Measurements from ENCODE around the gene TUBA4B. TPM values are rescaled to one million over a fixed set of nuclear protein-coding genes. Genes with fewer than 3 reads are reported as not detected.

The TUBA4B gene
- total RNA-seq, 1 experiment from 2014 or later = not detected

DNA sequence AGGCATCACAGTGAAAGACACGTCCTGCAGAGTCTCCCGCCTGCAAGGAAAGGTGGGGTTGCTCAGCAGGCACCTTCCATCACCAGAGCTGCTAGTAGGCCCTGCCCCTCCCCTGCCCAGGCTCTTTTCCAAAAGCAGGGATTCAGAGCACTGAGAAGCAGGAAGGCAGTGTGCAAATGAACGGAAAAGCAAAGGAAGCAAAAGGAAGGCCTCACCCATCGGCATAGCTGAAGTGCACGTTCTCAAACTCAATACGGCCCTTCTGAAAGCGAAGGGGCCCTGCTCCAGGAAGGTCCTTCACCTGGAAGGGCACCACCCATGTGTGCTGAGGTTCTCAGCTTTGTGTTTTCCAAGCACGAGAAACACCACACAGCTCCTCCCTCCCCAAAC lies 40.0 kb upstream of the TUBA4B start:
- Mint-ChIP-seq H3K4me3 (ENCODE audit: unreplicated experiment) (no peak overlapping the region), H3K4me1 (ENCODE audit: low read depth, unreplicated experiment) (peaks cover 5% of the 10 kb centered on the region), H3K27ac (ENCODE audit: unreplicated experiment) (no peak overlapping the region), H3K9me3 (ENCODE audit: unreplicated experiment) (no peaks in the 10 kb centered on the region), H3K36me3 (ENCODE audit: insufficient read depth, unreplicated experiment) (peaks cover 65% of the 10 kb centered on the region), H3K27me3 (ENCODE audit: insufficient read depth, unreplicated experiment) (no peaks in the 10 kb centered on the region)
- intact Hi-C loops (cut with micrococcal nuclease; ENCODE audit: unreplicated experiment) = no loop called here
- no TSS peak for BruUV-seq (replicated peaks)
- TF ChIP-seq, protein P1, sequence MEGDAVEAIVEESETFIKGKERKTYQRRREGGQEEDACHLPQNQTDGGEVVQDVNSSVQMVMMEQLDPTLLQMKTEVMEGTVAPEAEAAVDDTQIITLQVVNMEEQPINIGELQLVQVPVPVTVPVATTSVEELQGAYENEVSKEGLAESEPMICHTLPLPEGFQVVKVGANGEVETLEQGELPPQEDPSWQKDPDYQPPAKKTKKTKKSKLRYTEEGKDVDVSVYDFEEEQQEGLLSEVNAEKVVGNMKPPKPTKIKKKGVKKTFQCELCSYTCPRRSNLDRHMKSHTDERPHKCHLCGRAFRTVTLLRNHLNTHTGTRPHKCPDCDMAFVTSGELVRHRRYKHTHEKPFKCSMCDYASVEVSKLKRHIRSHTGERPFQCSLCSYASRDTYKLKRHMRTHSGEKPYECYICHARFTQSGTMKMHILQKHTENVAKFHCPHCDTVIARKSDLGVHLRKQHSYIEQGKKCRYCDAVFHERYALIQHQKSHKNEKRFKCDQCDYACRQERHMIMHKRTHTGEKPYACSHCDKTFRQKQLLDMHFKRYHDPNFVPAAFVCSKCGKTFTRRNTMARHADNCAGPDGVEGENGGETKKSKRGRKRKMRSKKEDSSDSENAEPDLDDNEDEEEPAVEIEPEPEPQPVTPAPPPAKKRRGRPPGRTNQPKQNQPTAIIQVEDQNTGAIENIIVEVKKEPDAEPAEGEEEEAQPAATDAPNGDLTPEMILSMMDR (IDR thresholded peaks at IDR 0.05; ENCODE audit: insufficient read depth in 1 of 2, low read depth in 1 of 2, low read length in 1 of 2, severe bottlenecking in 1 of 2, unreplicated experiment in 1 of 2) = no peak
- Histone ChIP-seq H3K27me3 (replicated peaks; ENCODE audit: control insufficient read depth, insufficient read depth, low read length) (no peaks in the 10 kb centered on the region), H3K36me3 (ENCODE audit: control insufficient read depth, insufficient read depth, low read length) (peaks cover 21% of the 10 kb centered on the region), H3K4me3 (ENCODE audit: low read depth, low read length) (no peak overlapping the region), H3K9me3 (no peaks in the 10 kb centered on the region), H3K4me1 (peaks cover 14% of the 10 kb centered on the region)
- POLR2A ChIA-PET = no interaction called here
- peak in 1 of 2 experiments; percentile 31 for DNase-seq
- CTCF ChIA-PET = no interaction called here

DNA sequence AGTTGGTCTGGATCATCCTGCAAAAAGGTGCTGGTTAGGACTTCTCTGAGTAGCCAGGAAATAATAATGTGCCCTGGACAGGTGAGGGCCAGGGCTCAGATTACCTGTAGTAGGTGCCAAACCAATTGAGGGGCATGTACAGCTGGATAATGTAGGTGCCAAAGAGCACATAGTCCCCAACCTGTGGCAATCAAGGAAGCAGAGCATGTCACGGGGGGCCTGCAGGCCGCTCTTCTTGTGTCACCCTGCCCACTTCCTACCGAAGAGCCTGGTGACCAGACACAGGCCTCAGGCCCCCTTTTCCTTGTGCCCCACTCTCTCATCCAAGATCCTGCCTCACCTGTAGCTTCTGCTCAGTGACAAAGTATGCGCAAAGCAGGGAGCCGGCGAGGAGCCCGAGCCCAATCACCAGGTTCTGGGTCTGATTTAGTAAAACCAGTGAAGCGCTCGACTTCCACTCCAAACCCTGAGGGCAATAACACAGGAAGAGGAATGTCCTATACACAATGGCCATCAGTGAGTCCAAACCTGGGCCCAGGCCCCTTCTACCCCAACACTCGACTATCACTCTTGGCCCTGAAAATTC lies 39.5 kb upstream of the TUBA4B start:
- Histone ChIP-seq H3K9me3 (no peaks in the 10 kb centered on the region), H3K27me3 (replicated peaks; ENCODE audit: control insufficient read depth, insufficient read depth, low read length) (no peaks in the 10 kb centered on the region), H3K4me3 (ENCODE audit: low read depth, low read length) (no peak overlapping the region), H3K36me3 (ENCODE audit: control insufficient read depth, insufficient read depth, low read length) (peaks cover 18% of the 10 kb centered on the region), H3K4me1 (peaks cover 14% of the 10 kb centered on the region)
- peak in 1 of 2 experiments; percentile 24 for DNase-seq
- TF ChIP-seq, protein P1 (IDR thresholded peaks at IDR 0.05; ENCODE audit: insufficient read depth in 1 of 2, low read depth in 1 of 2, low read length in 1 of 2, severe bottlenecking in 1 of 2, unreplicated experiment in 1 of 2) = no peak
- Mint-ChIP-seq H3K4me3 (ENCODE audit: unreplicated experiment) (no peak overlapping the region), H3K27me3 (ENCODE audit: insufficient read depth, unreplicated experiment) (no peaks in the 10 kb centered on the region), H3K9me3 (ENCODE audit: unreplicated experiment) (no peaks in the 10 kb centered on the region), H3K27ac (ENCODE audit: unreplicated experiment) (no peak overlapping the region), H3K4me1 (ENCODE audit: low read depth, unreplicated experiment) (no peaks in the 10 kb centered on the region), H3K36me3 (ENCODE audit: insufficient read depth, unreplicated experiment) (peaks cover 65% of the 10 kb centered on the region)
- ChIA-PET CTCF (no interaction called here), POLR2A (no interaction called here)
- intact Hi-C loops (cut with micrococcal nuclease; ENCODE audit: unreplicated experiment) = no loop called here
- BruUV-seq (replicated peaks) = no TSS peak

DNA sequence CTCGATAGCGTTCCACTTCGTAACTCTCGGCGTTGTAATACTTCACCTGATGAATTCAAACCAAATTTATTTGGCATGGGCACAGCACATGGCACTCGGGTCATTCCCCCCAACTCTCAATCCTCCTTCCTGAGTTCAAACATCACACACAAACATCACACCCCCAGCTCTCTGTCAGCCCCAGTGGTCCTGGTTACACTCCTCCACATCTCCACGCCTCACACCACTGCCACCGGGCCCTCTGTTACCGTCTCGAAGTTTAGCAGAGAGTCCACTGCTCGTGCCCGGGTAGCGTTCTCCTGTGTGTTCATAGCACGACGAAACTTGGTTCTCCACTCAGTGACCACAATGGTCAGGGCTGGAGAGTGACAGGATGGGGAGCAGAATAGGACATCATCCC lies 38.9 kb upstream of the TUBA4B start:
- no peaks in the 10 kb centered on the region for H3K4me1 Mint-ChIP-seq (ENCODE audit: low read depth, unreplicated experiment)
- TF ChIP-seq, protein P1 (IDR thresholded peaks at IDR 0.05; ENCODE audit: insufficient read depth in 1 of 2, low read depth in 1 of 2, low read length in 1 of 2, severe bottlenecking in 1 of 2, unreplicated experiment in 1 of 2) = no peak
- H3K9me3 Mint-ChIP-seq (ENCODE audit: unreplicated experiment) = no peaks in the 10 kb centered on the region
- Histone ChIP-seq H3K4me1 (peaks cover 15% of the 10 kb centered on the region), H3K9me3 (no peaks in the 10 kb centered on the region), H3K4me3 (ENCODE audit: low read depth, low read length) (no peak overlapping the region), H3K27me3 (replicated peaks; ENCODE audit: control insufficient read depth, insufficient read depth, low read length) (no peaks in the 10 kb centered on the region), H3K36me3 (ENCODE audit: control insufficient read depth, insufficient read depth, low read length) (peaks cover 15% of the 10 kb centered on the region)
- H3K27ac Mint-ChIP-seq (ENCODE audit: unreplicated experiment) = no peak overlapping the region
- intact Hi-C loops (cut with micrococcal nuclease; ENCODE audit: unreplicated experiment) = no loop called here
- no peaks in the 10 kb centered on the region for H3K27me3 Mint-ChIP-seq (ENCODE audit: insufficient read depth, unreplicated experiment)
- H3K4me3 Mint-ChIP-seq (ENCODE audit: unreplicated experiment) = no peak overlapping the region
- no TSS peak for BruUV-seq (replicated peaks)
- POLR2A ChIA-PET = no interaction called here
- CTCF ChIA-PET = no interaction called here
- peak in 1 of 2 experiments; percentile 10 for DNase-seq
- H3K36me3 Mint-ChIP-seq (ENCODE audit: insufficient read depth, unreplicated experiment) = peaks cover 61% of the 10 kb centered on the region

Data from Caco-2 (cell line).